Upper lobe of left lung (tissue), 6 donors: ENCODE results near the gene PCDHGA4. TPM values are rescaled to one million over a fixed set of nuclear protein-coding genes. Genes with fewer than 3 reads are reported as not detected.

Source experiments
- ATAC-seq, 2 donors: fragments of 200-7000 bp; cut with Tn5 transposase; one replicate each; pipeline ENCODE4 v1.9.1; 2022; ENCODE audit warnings: mild to moderate bottlenecking in 2 of 2, moderate library complexity in 2 of 2; ENCODE audit not compliant: low FRiP score in 2 of 2
- DNase-seq, 2 donors: peaks; one replicate each; pipeline ENCODE4 v3.0.0-alpha.2; 2019 to 2020
- H3K27ac ChIP-seq, 4 donors: fragments of 200-600 bp; sonication (generic); one replicate each; pipeline ENCODE4 v1.5.1; 2016 to 2019
- H3K27me3 ChIP-seq, 4 donors: fragments of 200-600 bp; sonication (generic); one replicate each; pipeline ENCODE4 v1.5.1; 2017 to 2019
- H3K36me3 ChIP-seq, 4 donors: fragments of 200-600 bp; sonication (generic); one replicate each; pipeline ENCODE4 v1.5.1; 2016 to 2019
- H3K4me1 ChIP-seq, 4 donors: fragments of 200-600 bp; sonication (generic); one replicate each; pipeline ENCODE4 v1.5.1; 2018 to 2019
- H3K4me3 ChIP-seq, 4 donors: fragments of 200-600 bp; sonication (generic); one replicate each; pipeline ENCODE4 v1.5.1; 2017 to 2019; ENCODE audit warnings: mild to moderate bottlenecking in 2 of 4, moderate library complexity in 1 of 4
- H3K9me3 ChIP-seq, 4 donors: fragments of 200-600 bp; sonication (generic); one replicate each; pipeline ENCODE4 v1.5.1; 2018 to 2019
- EP300 ChIP-seq, 4 donors: sonication (generic); formaldehyde crosslinking; IDR thresholded peaks; one replicate each; pipeline ENCODE4 v1.5.1; 2017; ENCODE audit warnings: antibody characterized with exemption in 4 of 4, control low read depth in 2 of 4
- POLR2AphosphoS5 ChIP-seq, 2 donors: sonication (generic); formaldehyde crosslinking; IDR thresholded peaks; one replicate each; pipeline ENCODE4 v1.5.1; 2017; ENCODE audit warnings: antibody characterized with exemption in 2 of 2
- WGBS, 2 donors: methylation state at CpG; one replicate each; pipeline ENCODE4 v1.1.5; 2017 to 2018; 5-methylcytosine and 5-hydroxymethylcytosine counted together
- total RNA-seq, 6 donors: library from RNA; depleted of rRNA in 4 of 6; stranded (reverse); fragments of >200 nt in 4 of 6; gene quantifications; one replicate each; pipeline versions ENCODE4 v1.1.0 to v1.2.1, GENCODE V29; 2016 to 2021
- donor health status: DM: no; HTN: no; CAD: no; lungs with moderate emphysema.
- donor health status: DM: no; HTN: yes; CAD: no; lungs with severe emphysema.

The PCDHGA4 gene
- total RNA-seq, 6 donors from 2014 or later, result 1.7 to 9.4 (median 2.8) TPM

DNA sequence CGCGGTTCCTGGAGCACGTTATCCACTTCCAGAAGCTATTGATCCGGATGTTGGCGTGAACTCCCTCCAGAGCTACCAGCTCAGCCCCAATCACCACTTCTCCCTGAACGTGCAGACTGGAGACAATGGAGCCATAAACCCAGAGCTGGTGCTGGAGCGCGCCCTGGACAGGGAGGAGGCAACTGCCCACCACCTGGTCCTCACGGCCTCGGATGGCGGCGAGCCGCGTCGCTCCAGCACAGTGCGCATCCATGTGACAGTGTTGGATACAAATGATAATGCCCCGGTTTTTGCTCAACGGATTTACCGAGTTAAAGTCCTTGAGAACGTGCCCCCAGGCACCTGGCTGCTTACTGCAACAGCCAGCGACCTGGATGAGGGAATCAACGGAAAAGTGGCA, 48.6 kb downstream of the PCDHGA4 start:
- no peaks in the 10 kb centered on the region for H3K4me1 ChIP-seq
- no peak overlapping the region for H3K27ac ChIP-seq
- 33 to 34% methylated on average over 22 of the region's 22 CpGs for WGBS, 2 donors
- H3K36me3 ChIP-seq, result no peaks in the 10 kb centered on the region
- no peak for ATAC-seq
- peaks cover 45 to 86% (median 84%) of the 10 kb centered on the region in 4 donors for H3K9me3 ChIP-seq
- H3K4me3 ChIP-seq, result peak overlapping the region in 1 of 4 donors; percentile 11
- TF ChIP-seq POLR2AphosphoS5 (IDR thresholded peaks at IDR 0.05) (no peak), EP300 (IDR thresholded peaks at IDR 0.05) (no peak)
- peak in 1 of 2 donors; percentile 77 for DNase-seq
- no peaks in the 10 kb centered on the region for H3K27me3 ChIP-seq

Other genes with a start within 250 kb of the PCDHGA4 start
- 1 to 10 TPM in 5 of 6 donors, under 1 TPM in 1; 0.49 to 2.9 (median 2.4) TPM for gene PCDHB4, start 233.2 kb upstream of the PCDHGA4 start, total RNA-seq
- gene PCDHB5, start 219.8 kb upstream of the PCDHGA4 start, total RNA-seq, result 10 to 100 TPM in 1 of 6 donors, 1 to 10 TPM in 5; 1.8 to 22.4 (median 2.2) TPM
- 1 to 10 TPM in 1 of 6 donors, under 1 TPM in 4, not detected in 1; 0.46 to 1.0 (median 0.77) TPM for gene PCDHB6, start 205.0 kb upstream of the PCDHGA4 start, total RNA-seq
- gene PCDHB7, start 182.4 kb upstream of the PCDHGA4 start, total RNA-seq, result 1 to 10 TPM in 5 of 6 donors, under 1 TPM in 1; 0.30 to 2.9 (median 1.8) TPM
- gene PCDHB8, start 177.2 kb upstream of the PCDHGA4 start, total RNA-seq, result 1 to 10 TPM in 1 of 6 donors, under 1 TPM in 3, not detected in 2; 0.83 to 2.1 (median 0.96) TPM
- gene PCDHB16, start 172.6 kb upstream of the PCDHGA4 start, total RNA-seq, result 1 to 10 TPM; 1.6 to 4.9 (median 2.1) TPM
- gene PCDHB9, start 167.9 kb upstream of the PCDHGA4 start, total RNA-seq, result 1 to 10 TPM in 4 of 6 donors, under 1 TPM in 2; 0.63 to 3.1 (median 1.2) TPM
- gene PCDHB10, start 162.7 kb upstream of the PCDHGA4 start, total RNA-seq, result 1 to 10 TPM; 1.0 to 2.2 (median 1.6) TPM
- 1 to 10 TPM in 5 of 6 donors, under 1 TPM in 1; 0.78 to 3.4 (median 1.5) TPM for gene PCDHB11, start 155.4 kb upstream of the PCDHGA4 start, total RNA-seq
- gene PCDHB12, start 146.3 kb upstream of the PCDHGA4 start, total RNA-seq, result 1 to 10 TPM in 4 of 6 donors, under 1 TPM in 2; 0.39 to 6.3 (median 1.8) TPM
- 1 to 10 TPM; 1.2 to 3.1 (median 2.1) TPM for gene PCDHB13, start 141.1 kb upstream of the PCDHGA4 start, total RNA-seq
- gene PCDHB14, start 131.7 kb upstream of the PCDHGA4 start, total RNA-seq, result 1 to 10 TPM; 1.3 to 5.2 (median 2.7) TPM
- gene PCDHB15, start 109.6 kb upstream of the PCDHGA4 start, total RNA-seq, result 1 to 10 TPM; 1.4 to 4.2 (median 2.6) TPM
- gene SLC25A2, start 51.0 kb upstream of the PCDHGA4 start, total RNA-seq, result 1 to 10 TPM in 1 of 6 donors, under 1 TPM in 3, not detected in 2; 0.40 to 1.2 (median 0.55) TPM
- gene TAF7, start 34.2 kb upstream of the PCDHGA4 start, total RNA-seq, result 10 to 100 TPM; 35.6 to 74.5 (median 39.8) TPM
- gene PCDHGA1, start 24.5 kb upstream of the PCDHGA4 start, total RNA-seq, result under 1 TPM in 4 of 6 donors, not detected in 2; 0.15 to 0.51 (median 0.24) TPM
- 1 to 10 TPM; 1.6 to 4.3 (median 2.7) TPM for gene PCDHGA2, start 16.3 kb upstream of the PCDHGA4 start, total RNA-seq
- 1 to 10 TPM in 4 of 6 donors, under 1 TPM in 2; 0.80 to 2.1 (median 1.7) TPM for gene PCDHGA3, start 11.2 kb upstream of the PCDHGA4 start, total RNA-seq
- 1 to 10 TPM in 4 of 6 donors, under 1 TPM in 2; 0.76 to 6.3 (median 1.3) TPM for gene PCDHGB1, start 4.9 kb upstream of the PCDHGA4 start, total RNA-seq
- 10 to 100 TPM in 1 of 6 donors, 1 to 10 TPM in 5; 1.7 to 12.6 (median 2.7) TPM for gene PCDHGB2, start 5.0 kb downstream of the PCDHGA4 start, total RNA-seq
- gene PCDHGA5, start 9.1 kb downstream of the PCDHGA4 start, total RNA-seq, result 1 to 10 TPM in 5 of 6 donors, under 1 TPM in 1; 0.97 to 7.3 (median 2.0) TPM
- gene PCDHGB3, start 15.2 kb downstream of the PCDHGA4 start, total RNA-seq, result 1 to 10 TPM; 1.2 to 6.3 (median 2.3) TPM
- 1 to 10 TPM; 1.7 to 7.3 (median 3.6) TPM for gene PCDHGA6, start 18.9 kb downstream of the PCDHGA4 start, total RNA-seq
- 10 to 100 TPM in 1 of 6 donors, 1 to 10 TPM in 5; 1.2 to 13.6 (median 2.7) TPM for gene PCDHGA7, start 27.7 kb downstream of the PCDHGA4 start, total RNA-seq
- gene PCDHGB4, start 32.7 kb downstream of the PCDHGA4 start, total RNA-seq, result 1 to 10 TPM; 2.4 to 6.5 (median 2.9) TPM
- gene PCDHGA8, start 37.6 kb downstream of the PCDHGA4 start, total RNA-seq, result 1 to 10 TPM in 5 of 6 donors, under 1 TPM in 1; 0.66 to 8.4 (median 1.6) TPM
- gene PCDHGB5, start 42.9 kb downstream of the PCDHGA4 start, total RNA-seq, result 10 to 100 TPM in 1 of 6 donors, 1 to 10 TPM in 5; 6.2 to 11.8 (median 8.3) TPM
- 1 to 10 TPM; 2.4 to 8.4 (median 4.5) TPM for gene PCDHGA9, start 47.8 kb downstream of the PCDHGA4 start, total RNA-seq
- 1 to 10 TPM; 3.2 to 7.4 (median 6.3) TPM for gene PCDHGB6, start 53.0 kb downstream of the PCDHGA4 start, total RNA-seq
- 10 to 100 TPM in 1 of 6 donors, 1 to 10 TPM in 5; 3.0 to 19.9 (median 4.3) TPM for gene PCDHGA10, start 58.0 kb downstream of the PCDHGA4 start, total RNA-seq
- gene PCDHGB7, start 62.7 kb downstream of the PCDHGA4 start, total RNA-seq, result 10 to 100 TPM in 4 of 6 donors, 1 to 10 TPM in 2; 7.0 to 22.5 (median 12.7) TPM
- 10 to 100 TPM in 1 of 6 donors, 1 to 10 TPM in 5; 2.0 to 16.8 (median 2.3) TPM for gene PCDHGA11, start 66.0 kb downstream of the PCDHGA4 start, total RNA-seq
- 10 to 100 TPM in 1 of 6 donors, 1 to 10 TPM in 5; 4.3 to 19.9 (median 5.7) TPM for gene PCDHGA12, start 75.5 kb downstream of the PCDHGA4 start, total RNA-seq
- 100 to 1,000 TPM in 1 of 6 donors, 10 to 100 TPM in 5; 26.4 to 116 (median 50.1) TPM for gene PCDHGC3, start 120.9 kb downstream of the PCDHGA4 start, total RNA-seq
- gene PCDHGC4, start 130.0 kb downstream of the PCDHGA4 start, total RNA-seq, result 10 to 100 TPM in 1 of 6 donors, 1 to 10 TPM in 4, under 1 TPM in 1; 0.69 to 24.7 (median 1.8) TPM
- 10 to 100 TPM in 1 of 6 donors, 1 to 10 TPM in 3, under 1 TPM in 2; 0.61 to 11.5 (median 1.4) TPM for gene PCDHGC5, start 134.1 kb downstream of the PCDHGA4 start, total RNA-seq